ENCODE results near the gene AMH.

The AMH gene

GRCh38 chr19:2283835-2284507, 34.8 kb downstream of the AMH start:
- DNase-seq (ENCODE audit: low spot score) = no peak

GRCh38 chr19:2286402-2287140, 37.4 kb downstream of the AMH start:
- no peak for DNase-seq (ENCODE audit: low spot score)

GRCh38 chr19:2287585-2288337, 38.6 kb downstream of the AMH start:
- DNase-seq (ENCODE audit: low spot score) = no peak

- DNase-seq (ENCODE audit: low spot score) = no peak
These were observed 39.3 kb downstream of the AMH start for GRCh38 chr19:2288338-2288817.

GRCh38 chr19:2288818-2289713, 39.9 kb downstream of the AMH start:
- no peak for DNase-seq (ENCODE audit: low spot score)

GRCh38 chr19:2289714-2290435, 40.8 kb downstream of the AMH start:
- no peak for DNase-seq (ENCODE audit: low spot score)

- DNase-seq (ENCODE audit: low spot score) = no peak
These were observed 41.5 kb downstream of the AMH start for GRCh38 chr19:2290441-2291184.

GRCh38 chr19:2291185-2291751, 42.1 kb downstream of the AMH start:
- DNase-seq (ENCODE audit: low spot score) = peak; percentile 64

GRCh38 chr19:2294687-2295335, 45.7 kb downstream of the AMH start:
- DNase-seq (ENCODE audit: low spot score) = peak; percentile 96

GRCh38 chr19:2296141-2296540, 47.0 kb downstream of the AMH start:
- DNase-seq (ENCODE audit: low spot score) = no peak

- no peak for DNase-seq (ENCODE audit: low spot score)
These were observed 51.4 kb downstream of the AMH start for GRCh38 chr19:2300533-2300932.

Small RNA genes within 50 kb of the gene (small RNA-seq; reads per million reads assigned to genes)
- 0 to 0.04 reads per million in 2 experiments for gene MIR1227

Measured in SK-N-DZ (cell line).